ENCODE results near the gene ARAP2.

GRCh38 chr4:36251983-36252382 is 7.7 kb upstream of the ARAP2 start:
- TF ChIP-seq MXD1 (CRISPR knock-in tag; IDR thresholded peaks at IDR 0.05) (no peak), DDIT3 (CRISPR knock-in tag; IDR thresholded peaks at IDR 0.05) (no peak), EP300 (IDR thresholded peaks at IDR 0.05; ENCODE audit: low read depth in 2 of 2, low read length in 2 of 2) (no peak), EP300 (CRISPR knock-in tag; IDR thresholded peaks at IDR 0.05; ENCODE audit: borderline replicate concordance) (no peak), ZNF414 (CRISPR knock-in tag; IDR thresholded peaks at IDR 0.05) (no peak), DPF2 (CRISPR knock-in tag; IDR thresholded peaks at IDR 0.05; ENCODE audit: borderline replicate concordance, low read depth) (no peak), MED13 (CRISPR knock-in tag; IDR thresholded peaks at IDR 0.05) (no peak), ZNF232 (CRISPR knock-in tag; IDR thresholded peaks at IDR 0.05; ENCODE audit: borderline replicate concordance) (no peak), ZNF816 (CRISPR knock-in tag; IDR thresholded peaks at IDR 0.05; ENCODE audit: borderline replicate concordance) (no peak)
- TF ChIP-seq, protein P1, sequence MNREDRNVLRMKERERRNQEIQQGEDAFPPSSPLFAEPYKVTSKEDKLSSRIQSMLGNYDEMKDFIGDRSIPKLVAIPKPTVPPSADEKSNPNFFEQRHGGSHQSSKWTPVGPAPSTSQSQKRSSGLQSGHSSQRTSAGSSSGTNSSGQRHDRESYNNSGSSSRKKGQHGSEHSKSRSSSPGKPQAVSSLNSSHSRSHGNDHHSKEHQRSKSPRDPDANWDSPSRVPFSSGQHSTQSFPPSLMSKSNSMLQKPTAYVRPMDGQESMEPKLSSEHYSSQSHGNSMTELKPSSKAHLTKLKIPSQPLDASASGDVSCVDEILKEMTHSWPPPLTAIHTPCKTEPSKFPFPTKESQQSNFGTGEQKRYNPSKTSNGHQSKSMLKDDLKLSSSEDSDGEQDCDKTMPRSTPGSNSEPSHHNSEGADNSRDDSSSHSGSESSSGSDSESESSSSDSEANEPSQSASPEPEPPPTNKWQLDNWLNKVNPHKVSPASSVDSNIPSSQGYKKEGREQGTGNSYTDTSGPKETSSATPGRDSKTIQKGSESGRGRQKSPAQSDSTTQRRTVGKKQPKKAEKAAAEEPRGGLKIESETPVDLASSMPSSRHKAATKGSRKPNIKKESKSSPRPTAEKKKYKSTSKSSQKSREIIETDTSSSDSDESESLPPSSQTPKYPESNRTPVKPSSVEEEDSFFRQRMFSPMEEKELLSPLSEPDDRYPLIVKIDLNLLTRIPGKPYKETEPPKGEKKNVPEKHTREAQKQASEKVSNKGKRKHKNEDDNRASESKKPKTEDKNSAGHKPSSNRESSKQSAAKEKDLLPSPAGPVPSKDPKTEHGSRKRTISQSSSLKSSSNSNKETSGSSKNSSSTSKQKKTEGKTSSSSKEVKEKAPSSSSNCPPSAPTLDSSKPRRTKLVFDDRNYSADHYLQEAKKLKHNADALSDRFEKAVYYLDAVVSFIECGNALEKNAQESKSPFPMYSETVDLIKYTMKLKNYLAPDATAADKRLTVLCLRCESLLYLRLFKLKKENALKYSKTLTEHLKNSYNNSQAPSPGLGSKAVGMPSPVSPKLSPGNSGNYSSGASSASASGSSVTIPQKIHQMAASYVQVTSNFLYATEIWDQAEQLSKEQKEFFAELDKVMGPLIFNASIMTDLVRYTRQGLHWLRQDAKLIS (CRISPR knock-in tag; IDR thresholded peaks at IDR 0.05) = no peak
- TF ChIP-seq, protein P2, sequence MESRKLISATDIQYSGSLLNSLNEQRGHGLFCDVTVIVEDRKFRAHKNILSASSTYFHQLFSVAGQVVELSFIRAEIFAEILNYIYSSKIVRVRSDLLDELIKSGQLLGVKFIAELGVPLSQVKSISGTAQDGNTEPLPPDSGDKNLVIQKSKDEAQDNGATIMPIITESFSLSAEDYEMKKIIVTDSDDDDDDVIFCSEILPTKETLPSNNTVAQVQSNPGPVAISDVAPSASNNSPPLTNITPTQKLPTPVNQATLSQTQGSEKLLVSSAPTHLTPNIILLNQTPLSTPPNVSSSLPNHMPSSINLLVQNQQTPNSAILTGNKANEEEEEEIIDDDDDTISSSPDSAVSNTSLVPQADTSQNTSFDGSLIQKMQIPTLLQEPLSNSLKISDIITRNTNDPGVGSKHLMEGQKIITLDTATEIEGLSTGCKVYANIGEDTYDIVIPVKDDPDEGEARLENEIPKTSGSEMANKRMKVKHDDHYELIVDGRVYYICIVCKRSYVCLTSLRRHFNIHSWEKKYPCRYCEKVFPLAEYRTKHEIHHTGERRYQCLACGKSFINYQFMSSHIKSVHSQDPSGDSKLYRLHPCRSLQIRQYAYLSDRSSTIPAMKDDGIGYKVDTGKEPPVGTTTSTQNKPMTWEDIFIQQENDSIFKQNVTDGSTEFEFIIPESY (CRISPR knock-in tag; IDR thresholded peaks at IDR 0.05) = no peak
